AG10803 (cell line): Measurements from ENCODE around the gene ZNFX1.

Source experiments
- DNase-seq: peaks from one replicate; pipeline ENCODE4 v3.0.0; 2010; ENCODE audit warnings: low read depth
- H3K4me3 ChIP-seq: 2 replicates; pipeline ENCODE4 v1.5.1; 2011; ENCODE audit warnings: mild to moderate bottlenecking, low read length, control low read depth
- TF ChIP-seq, protein P1 (sequence below): conservative IDR thresholded peaks from 2 replicates; pipeline ENCODE4 v1.5.1; 2011; ENCODE audit warnings: mild to moderate bottlenecking, low read length, control low read depth, inconsistent platforms

ZNFX1 gene

GRCh38 chr20:49248301-49248700 is 29.6 kb downstream of the ZNFX1 start:
- TF ChIP-seq, protein P1, sequence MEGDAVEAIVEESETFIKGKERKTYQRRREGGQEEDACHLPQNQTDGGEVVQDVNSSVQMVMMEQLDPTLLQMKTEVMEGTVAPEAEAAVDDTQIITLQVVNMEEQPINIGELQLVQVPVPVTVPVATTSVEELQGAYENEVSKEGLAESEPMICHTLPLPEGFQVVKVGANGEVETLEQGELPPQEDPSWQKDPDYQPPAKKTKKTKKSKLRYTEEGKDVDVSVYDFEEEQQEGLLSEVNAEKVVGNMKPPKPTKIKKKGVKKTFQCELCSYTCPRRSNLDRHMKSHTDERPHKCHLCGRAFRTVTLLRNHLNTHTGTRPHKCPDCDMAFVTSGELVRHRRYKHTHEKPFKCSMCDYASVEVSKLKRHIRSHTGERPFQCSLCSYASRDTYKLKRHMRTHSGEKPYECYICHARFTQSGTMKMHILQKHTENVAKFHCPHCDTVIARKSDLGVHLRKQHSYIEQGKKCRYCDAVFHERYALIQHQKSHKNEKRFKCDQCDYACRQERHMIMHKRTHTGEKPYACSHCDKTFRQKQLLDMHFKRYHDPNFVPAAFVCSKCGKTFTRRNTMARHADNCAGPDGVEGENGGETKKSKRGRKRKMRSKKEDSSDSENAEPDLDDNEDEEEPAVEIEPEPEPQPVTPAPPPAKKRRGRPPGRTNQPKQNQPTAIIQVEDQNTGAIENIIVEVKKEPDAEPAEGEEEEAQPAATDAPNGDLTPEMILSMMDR: no peak
- H3K4me3 ChIP-seq: no peak overlapping the region
- DNase-seq: no peak

DNA sequence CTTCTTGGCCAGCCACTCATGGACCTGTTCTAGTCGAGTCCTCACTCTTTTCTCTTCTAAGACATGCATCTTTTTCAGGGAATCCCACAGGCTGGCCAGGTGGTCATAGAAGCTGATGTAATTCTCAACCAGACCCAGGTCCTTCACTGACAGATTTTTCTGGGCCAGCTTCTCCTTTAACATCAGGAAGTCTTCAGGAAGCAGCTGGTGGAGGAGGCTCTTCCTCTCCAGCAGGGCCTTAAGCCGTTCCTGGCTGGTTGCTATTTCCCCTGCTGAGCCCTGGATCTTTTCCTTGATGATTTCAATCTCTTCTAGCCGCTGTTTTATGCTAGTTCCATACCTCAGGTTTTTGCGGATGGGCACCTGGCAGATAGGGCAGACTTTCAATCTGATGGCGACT is 30.1 kb downstream of the ZNFX1 start:
- TF ChIP-seq, protein P1: no peak
- no peak for DNase-seq

DNA sequence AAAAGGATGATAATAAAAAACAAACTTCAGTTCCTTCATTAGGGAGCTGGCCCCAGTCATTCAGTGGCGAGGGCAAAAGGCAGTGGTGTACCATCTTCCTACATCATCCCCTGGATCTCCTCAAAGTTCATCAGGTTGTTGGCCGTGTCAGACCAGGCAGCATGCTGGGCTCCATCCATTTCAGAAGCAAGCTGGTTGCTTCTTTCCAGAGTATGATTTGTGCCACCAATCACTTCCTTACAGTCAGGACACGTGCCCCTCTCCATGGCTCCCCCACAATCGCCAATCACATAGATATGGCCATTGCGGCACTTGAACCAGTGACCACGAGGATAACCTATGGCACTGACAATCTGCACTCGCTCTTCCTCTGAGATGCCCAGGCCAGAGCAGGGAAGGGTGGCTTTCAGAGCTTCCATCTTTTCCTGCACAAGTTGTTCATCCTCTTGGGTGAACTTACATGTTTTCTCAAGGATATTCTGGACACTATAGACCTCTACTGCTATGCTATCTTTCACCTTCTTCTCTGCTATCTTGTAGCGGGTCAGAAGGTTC is 30.6 kb downstream of the ZNFX1 start:
- no peak overlapping the region for H3K4me3 ChIP-seq
- TF ChIP-seq, protein P1: no peak
- DNase-seq: no peak

More for the DNA sequence above, 30.1 kb downstream of the ZNFX1 start:
- H3K4me3 ChIP-seq: no peak overlapping the region

DNA sequence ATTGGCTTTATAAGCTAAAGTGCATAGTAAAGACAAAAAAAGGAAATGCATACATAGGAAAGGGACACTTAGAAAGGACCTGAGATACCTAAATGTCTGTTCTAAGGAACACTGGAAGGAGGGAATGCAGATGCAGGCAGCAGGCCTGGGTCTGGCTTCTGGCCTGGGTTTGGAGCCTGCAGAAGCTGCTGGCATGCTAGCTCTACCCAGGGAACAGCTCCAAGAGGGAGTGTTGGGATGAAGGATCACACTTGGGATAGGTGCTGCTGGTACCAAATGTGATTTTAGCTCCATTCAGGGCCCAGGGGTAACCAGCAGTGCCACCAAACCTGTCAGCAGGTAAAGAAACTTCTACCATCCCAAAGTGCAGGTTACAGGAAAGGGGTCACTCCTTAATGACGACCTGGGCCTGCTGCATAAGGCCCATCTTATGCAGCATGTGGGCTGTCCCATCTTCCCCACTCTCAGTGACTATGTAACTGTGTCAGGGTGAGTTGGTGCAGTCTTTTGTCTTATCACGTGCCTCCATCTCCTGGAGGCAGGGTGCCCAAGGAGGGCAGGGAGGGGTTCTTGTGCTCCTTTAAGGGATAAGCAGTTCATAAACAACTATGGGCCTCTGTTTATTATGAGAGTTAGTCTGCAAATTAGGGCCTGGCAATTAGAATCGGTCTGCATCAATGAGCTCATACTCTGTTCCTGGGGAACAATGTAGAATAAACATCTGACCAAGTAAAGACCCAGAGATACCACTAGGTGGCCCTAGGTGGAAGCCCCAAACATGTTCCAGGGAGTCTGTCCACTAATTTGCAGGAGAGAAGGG is 31.7 kb downstream of the ZNFX1 start:
- no peak overlapping the region for H3K4me3 ChIP-seq
- TF ChIP-seq, protein P1: peak; percentile 82
- DNase-seq: peak; percentile 65

- DNase-seq: no peak
- H3K4me3 ChIP-seq: no peak overlapping the region
- TF ChIP-seq, protein P1: no peak
Observed at GRCh38 chr20:49237531-49237930, 40.3 kb downstream of the ZNFX1 start.

- TF ChIP-seq, protein P1: no peak
- no peak overlapping the region for H3K4me3 ChIP-seq
- DNase-seq: no peak
Observed at GRCh38 chr20:49236301-49236700, 41.6 kb downstream of the ZNFX1 start.

GRCh38 chr20:49234831-49235230 is 43.0 kb downstream of the ZNFX1 start:
- no peak overlapping the region for H3K4me3 ChIP-seq
- no peak for DNase-seq
- TF ChIP-seq, protein P1: no peak
